ENCODE data around the gene SGCE. TPM values are rescaled to one million over a fixed set of nuclear protein-coding genes. Genes with fewer than 3 reads are reported as not detected.

SGCE gene
- total RNA-seq, 1 experiment from 2014 or later = 33.8 TPM

DNA sequence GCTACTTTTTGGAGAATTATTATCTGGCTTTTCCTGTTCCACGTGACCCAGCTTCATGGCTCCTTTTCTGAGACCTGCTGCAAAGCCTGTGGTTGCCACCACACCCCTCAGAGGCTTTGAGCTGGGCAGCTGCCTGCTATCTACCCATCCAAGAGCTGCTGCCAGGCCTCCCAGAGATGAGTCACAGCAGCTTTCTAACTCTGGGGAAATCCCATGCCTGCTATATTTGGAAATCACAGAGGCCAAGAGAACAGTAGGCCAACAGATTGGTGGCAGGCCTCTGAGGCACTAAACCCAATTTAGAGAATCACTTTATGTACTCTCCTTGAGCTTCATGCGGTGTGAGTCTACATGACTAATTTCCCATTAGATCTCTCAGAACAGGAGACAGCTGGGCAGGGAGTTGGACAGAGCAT is 35.2 kb downstream of the SGCE start:
- CTCF ChIA-PET = no interaction called here
- H3K9me3 Mint-ChIP-seq (ENCODE audit: low read depth, unreplicated experiment) = no peaks in the 10 kb centered on the region

GRCh38 chr7:94618126-94618525 is 37.8 kb downstream of the SGCE start:
- TF ChIP-seq, protein P1, sequence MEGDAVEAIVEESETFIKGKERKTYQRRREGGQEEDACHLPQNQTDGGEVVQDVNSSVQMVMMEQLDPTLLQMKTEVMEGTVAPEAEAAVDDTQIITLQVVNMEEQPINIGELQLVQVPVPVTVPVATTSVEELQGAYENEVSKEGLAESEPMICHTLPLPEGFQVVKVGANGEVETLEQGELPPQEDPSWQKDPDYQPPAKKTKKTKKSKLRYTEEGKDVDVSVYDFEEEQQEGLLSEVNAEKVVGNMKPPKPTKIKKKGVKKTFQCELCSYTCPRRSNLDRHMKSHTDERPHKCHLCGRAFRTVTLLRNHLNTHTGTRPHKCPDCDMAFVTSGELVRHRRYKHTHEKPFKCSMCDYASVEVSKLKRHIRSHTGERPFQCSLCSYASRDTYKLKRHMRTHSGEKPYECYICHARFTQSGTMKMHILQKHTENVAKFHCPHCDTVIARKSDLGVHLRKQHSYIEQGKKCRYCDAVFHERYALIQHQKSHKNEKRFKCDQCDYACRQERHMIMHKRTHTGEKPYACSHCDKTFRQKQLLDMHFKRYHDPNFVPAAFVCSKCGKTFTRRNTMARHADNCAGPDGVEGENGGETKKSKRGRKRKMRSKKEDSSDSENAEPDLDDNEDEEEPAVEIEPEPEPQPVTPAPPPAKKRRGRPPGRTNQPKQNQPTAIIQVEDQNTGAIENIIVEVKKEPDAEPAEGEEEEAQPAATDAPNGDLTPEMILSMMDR (IDR thresholded peaks at IDR 0.05; ENCODE audit: unreplicated experiment) = no peak
- no peak for DNase-seq
- BruUV-seq (replicated peaks) = no TSS peak
- Mint-ChIP-seq H3K27me3 (ENCODE audit: unreplicated experiment) (no peaks in the 10 kb centered on the region), H3K9me3 (ENCODE audit: low read depth, unreplicated experiment) (no peaks in the 10 kb centered on the region), H3K36me3 (ENCODE audit: insufficient read depth, unreplicated experiment) (no peaks in the 10 kb centered on the region), H3K4me3 (ENCODE audit: low read depth, unreplicated experiment) (no peak overlapping the region), H3K4me1 (ENCODE audit: low read depth, unreplicated experiment) (peaks cover 11% of the 10 kb centered on the region), H3K27ac (ENCODE audit: unreplicated experiment) (no peak overlapping the region)
- intact Hi-C loops (cut with micrococcal nuclease; ENCODE audit: unreplicated experiment) = no loop called here
- CTCF ChIA-PET = interaction anchor here (0.6 kb wide), 1 partner anchor 105 kb away, joined by 3 read pairs; no protein-coding TSS in a partner anchor

More for the DNA sequence above, 35.2 kb downstream of the SGCE start:
- Mint-ChIP-seq H3K27me3 (ENCODE audit: unreplicated experiment) (no peaks in the 10 kb centered on the region), H3K4me1 (ENCODE audit: low read depth, unreplicated experiment) (peaks cover 11% of the 10 kb centered on the region), H3K27ac (ENCODE audit: unreplicated experiment) (no peak overlapping the region), H3K4me3 (ENCODE audit: low read depth, unreplicated experiment) (no peak overlapping the region), H3K36me3 (ENCODE audit: insufficient read depth, unreplicated experiment) (no peaks in the 10 kb centered on the region)
- peak; percentile 75 for DNase-seq
- intact Hi-C loops (cut with micrococcal nuclease; ENCODE audit: unreplicated experiment) = no loop called here
- TF ChIP-seq, protein P1 (IDR thresholded peaks at IDR 0.05; ENCODE audit: unreplicated experiment) = no peak
- BruUV-seq (replicated peaks) = no TSS peak

DNA sequence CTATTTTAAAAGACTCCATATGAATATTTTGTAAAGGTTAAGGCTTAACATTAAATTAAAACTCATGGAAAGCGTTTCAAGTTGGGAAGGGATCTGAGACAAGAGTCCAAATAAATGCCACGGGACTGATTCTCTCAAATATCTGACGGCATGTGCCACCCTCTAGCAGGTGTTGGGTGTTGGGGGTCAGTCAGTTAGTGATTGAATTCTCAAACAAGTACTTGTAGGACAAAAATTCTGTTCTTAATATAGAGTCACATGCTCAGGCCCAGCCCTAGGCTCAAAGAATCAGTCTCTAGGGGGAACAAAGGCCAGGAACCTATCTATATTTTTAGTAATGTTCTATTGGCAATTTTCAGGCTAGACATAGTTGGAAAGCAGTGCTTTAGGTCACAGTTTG is 39.1 kb downstream of the SGCE start:
- Mint-ChIP-seq H3K9me3 (ENCODE audit: low read depth, unreplicated experiment) (no peaks in the 10 kb centered on the region), H3K36me3 (ENCODE audit: insufficient read depth, unreplicated experiment) (no peaks in the 10 kb centered on the region), H3K27ac (ENCODE audit: unreplicated experiment) (no peak overlapping the region), H3K4me1 (ENCODE audit: low read depth, unreplicated experiment) (peaks cover 11% of the 10 kb centered on the region), H3K4me3 (ENCODE audit: low read depth, unreplicated experiment) (no peak overlapping the region), H3K27me3 (ENCODE audit: unreplicated experiment) (no peaks in the 10 kb centered on the region)
- TF ChIP-seq, protein P1 (IDR thresholded peaks at IDR 0.05; ENCODE audit: unreplicated experiment) = no peak
- CTCF ChIA-PET = no interaction called here
- intact Hi-C loops (cut with micrococcal nuclease; ENCODE audit: unreplicated experiment) = no loop called here
- BruUV-seq (replicated peaks) = no TSS peak
- no peak for DNase-seq

GRCh38 chr7:94615666-94616065 is 40.3 kb downstream of the SGCE start:
- no peaks in the 10 kb centered on the region for H3K36me3 Mint-ChIP-seq (ENCODE audit: insufficient read depth, unreplicated experiment)
- no peaks in the 10 kb centered on the region for H3K9me3 Mint-ChIP-seq (ENCODE audit: low read depth, unreplicated experiment)
- no peak for DNase-seq
- no TSS peak for BruUV-seq (replicated peaks)
- CTCF ChIA-PET = no interaction called here
- H3K27me3 Mint-ChIP-seq (ENCODE audit: unreplicated experiment) = no peaks in the 10 kb centered on the region
- TF ChIP-seq, protein P1 (IDR thresholded peaks at IDR 0.05; ENCODE audit: unreplicated experiment) = no peak
- H3K4me3 Mint-ChIP-seq (ENCODE audit: low read depth, unreplicated experiment) = no peak overlapping the region
- intact Hi-C loops (cut with micrococcal nuclease; ENCODE audit: unreplicated experiment) = no loop called here
- H3K4me1 Mint-ChIP-seq (ENCODE audit: low read depth, unreplicated experiment) = peaks cover 1% of the 10 kb centered on the region
- no peak overlapping the region for H3K27ac Mint-ChIP-seq (ENCODE audit: unreplicated experiment)
